Measurements from ENCODE around the gene AKR1E2. TPM values are rescaled to one million over a fixed set of nuclear protein-coding genes. Genes with fewer than 3 reads are reported as not detected.

Gene AKR1E2
- total and polyA plus RNA-seq, 2 donors (not counting 3 experiments of a cell fraction or from before 2014, with no cell fraction given) = 4.0 to 8.2 TPM

GRCh38 chr10:4885162-4885561 is 59.2 kb downstream of the AKR1E2 start:
- H2AFZ ChIP-seq (ENCODE audit: low read depth, low read length) = no peak overlapping the region
- H4K20me1 ChIP-seq (replicated peaks; ENCODE audit: control insufficient read depth, extremely low read depth, insufficient read depth, low read length) = no peaks in the 10 kb centered on the region
- no TSS peak for BruUV-seq (replicated peaks)
- intact Hi-C loops (cut with micrococcal nuclease) (no loop called here), dilution Hi-C loops (cut with MboI; ENCODE audit: extremely low pct_ligation_motif_present, low sequenced_read_pairs) (no loop called here)
- no peaks in the 10 kb centered on the region for H3K4me1 ChIP-seq (ENCODE audit: control insufficient read depth, extremely low read depth, insufficient read depth, low read length)
- no peaks in the 10 kb centered on the region for H3K36me3 ChIP-seq (ENCODE audit: control insufficient read depth in 2 of 2, extremely low read depth in 1 of 2, insufficient read depth in 2 of 2, low read length in 2 of 2)
- H3K9me1 ChIP-seq (replicated peaks; ENCODE audit: control insufficient read depth, extremely low read depth, insufficient read depth, low read length) = no peaks in the 10 kb centered on the region
- FAIRE-seq (no peak), DNase-seq (ENCODE audit: low read depth, low spot score) (no peak)
- POLR2A ChIA-PET = no interaction called here
- no peaks in the 10 kb centered on the region for H3K27me3 ChIP-seq (ENCODE audit: control insufficient read depth in 2 of 2, insufficient read depth in 2 of 2, low read length in 2 of 2)
- H3K79me2 ChIP-seq (ENCODE audit: control insufficient read depth, insufficient read depth, low read length) = no peaks in the 10 kb centered on the region
- no peak overlapping the region for H3K27ac ChIP-seq (ENCODE audit: insufficient read depth, low read depth, low read length)
- H3K4me2 ChIP-seq (ENCODE audit: insufficient read depth, low read length) = no peak overlapping the region
- no peaks in the 10 kb centered on the region for H3K9me3 ChIP-seq (replicated peaks; ENCODE audit: control insufficient read depth, insufficient read depth, low read length)
- no peak for TF ChIP-seq JUN (IDR thresholded peaks at IDR 0.05; ENCODE audit: borderline replicate concordance, insufficient read depth, insufficient read length, low read depth)
- H3K9ac ChIP-seq (replicated peaks; ENCODE audit: extremely low read depth, insufficient read depth, low read length) = no peak overlapping the region
- no peak overlapping the region for H3K4me3 ChIP-seq (replicated peaks in 1 of 3; ENCODE audit: insufficient read depth in 1 of 3, low read depth in 1 of 3, low read length in 3 of 3)
- CTCF ChIA-PET = no interaction called here

GRCh38 chr10:4887501-4887900 is 61.5 kb downstream of the AKR1E2 start:
- DNase-seq (ENCODE audit: low read depth, low spot score) (no peak), FAIRE-seq (no peak)
- intact Hi-C loops (cut with micrococcal nuclease) (no loop called here), dilution Hi-C loops (cut with MboI; ENCODE audit: extremely low pct_ligation_motif_present, low sequenced_read_pairs) (no loop called here)
- Histone ChIP-seq H3K4me2 (ENCODE audit: insufficient read depth, low read length) (no peak overlapping the region), H3K27ac (ENCODE audit: insufficient read depth, low read depth, low read length) (no peak overlapping the region), H3K36me3 (ENCODE audit: control insufficient read depth in 2 of 2, extremely low read depth in 1 of 2, insufficient read depth in 2 of 2, low read length in 2 of 2) (no peaks in the 10 kb centered on the region), H3K27me3 (ENCODE audit: control insufficient read depth in 2 of 2, insufficient read depth in 2 of 2, low read length in 2 of 2) (no peaks in the 10 kb centered on the region), H2AFZ (ENCODE audit: low read depth, low read length) (no peak overlapping the region), H3K9ac (replicated peaks; ENCODE audit: extremely low read depth, insufficient read depth, low read length) (no peak overlapping the region), H3K4me1 (ENCODE audit: control insufficient read depth, extremely low read depth, insufficient read depth, low read length) (no peaks in the 10 kb centered on the region), H3K79me2 (ENCODE audit: control insufficient read depth, insufficient read depth, low read length) (no peaks in the 10 kb centered on the region), H4K20me1 (replicated peaks; ENCODE audit: control insufficient read depth, extremely low read depth, insufficient read depth, low read length) (no peaks in the 10 kb centered on the region), H3K4me3 (replicated peaks in 1 of 3; ENCODE audit: insufficient read depth in 1 of 3, low read depth in 1 of 3, low read length in 3 of 3) (no peak overlapping the region), H3K9me1 (replicated peaks; ENCODE audit: control insufficient read depth, extremely low read depth, insufficient read depth, low read length) (no peaks in the 10 kb centered on the region), H3K9me3 (replicated peaks; ENCODE audit: control insufficient read depth, insufficient read depth, low read length) (no peaks in the 10 kb centered on the region)
- CTCF ChIA-PET = no interaction called here
- TF ChIP-seq FOS (IDR thresholded peaks at IDR 0.05; ENCODE audit: borderline replicate concordance, insufficient read depth, low read length) (no peak), POLR2A (IDR thresholded peaks at IDR 0.05; ENCODE audit: low read depth, low read length) (no peak), CTCF (IDR thresholded peaks at IDR 0.05; ENCODE audit: extremely low read depth in 1 of 2, insufficient read depth in 1 of 2, low read depth in 1 of 2, low read length in 2 of 2) (no peak), POLR2AphosphoS5 (IDR thresholded peaks at IDR 0.05; ENCODE audit: insufficient read depth, low read depth, low read length) (no peak), JUN (IDR thresholded peaks at IDR 0.05; ENCODE audit: borderline replicate concordance, insufficient read depth, insufficient read length, low read depth) (no peak), MYC (IDR thresholded peaks at IDR 0.05; ENCODE audit: low read depth, low read length) (no peak), GATA2 (IDR thresholded peaks at IDR 0.05; ENCODE audit: insufficient read depth, insufficient read length, low read depth, low read length) (no peak), EZH2 (IDR thresholded peaks at IDR 0.05; ENCODE audit: borderline replicate concordance, low read depth, low read length, severe bottlenecking) (no peak), MAX (IDR thresholded peaks at IDR 0.05; ENCODE audit: insufficient read depth, insufficient read length) (no peak)
- POLR2A ChIA-PET = interaction anchor here (0.7 kb wide), 1 partner anchor 214 kb away, joined by 4 read pairs; no protein-coding TSS in a partner anchor
- no TSS peak for BruUV-seq (replicated peaks)
